NCI-H128 (cell line): ENCODE data around the gene ALB.

Source experiments
- DNase-seq: peaks from one replicate; lab custom pipeline; 2025; ENCODE audit not compliant: unreplicated experiment; lab: John Stamatoyannopoulos, UW

Gene ALB

DNA sequence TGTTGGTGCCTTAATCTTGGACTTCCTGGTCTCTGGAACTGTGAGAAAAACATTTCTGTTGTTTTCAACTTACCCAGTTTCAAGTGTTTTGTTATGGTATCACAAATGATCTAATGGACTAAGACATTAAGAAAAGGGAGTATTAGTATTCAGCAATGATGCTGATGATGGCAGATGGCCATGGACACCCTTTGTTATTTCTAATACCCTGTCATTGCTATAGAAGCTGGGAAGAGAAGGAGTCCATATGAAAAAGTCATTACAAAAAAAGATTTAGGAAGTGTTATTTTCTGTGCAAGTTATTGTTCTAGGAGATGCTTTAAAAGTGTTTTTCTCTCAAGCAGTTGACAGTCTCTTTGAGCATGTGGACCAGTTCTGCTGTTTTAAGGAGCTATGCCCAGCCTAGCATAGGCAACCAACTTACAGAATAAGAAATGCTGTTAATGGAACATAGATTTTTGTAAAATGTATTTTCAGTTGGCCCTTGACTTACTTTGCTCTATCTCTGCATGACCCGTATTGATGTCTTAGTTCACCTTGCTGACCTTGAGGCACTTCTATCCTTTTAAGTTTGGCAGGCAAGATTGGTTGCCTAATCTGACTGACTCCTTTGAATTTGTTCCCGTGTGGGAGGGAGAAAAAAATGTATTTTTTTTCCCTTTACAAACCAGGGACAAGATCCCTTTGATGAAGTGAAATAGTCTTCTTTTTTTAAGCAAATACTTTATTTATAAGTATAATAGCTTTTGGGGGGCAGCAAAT, 25.9 kb downstream of the ALB start:
- no peak for DNase-seq

DNA sequence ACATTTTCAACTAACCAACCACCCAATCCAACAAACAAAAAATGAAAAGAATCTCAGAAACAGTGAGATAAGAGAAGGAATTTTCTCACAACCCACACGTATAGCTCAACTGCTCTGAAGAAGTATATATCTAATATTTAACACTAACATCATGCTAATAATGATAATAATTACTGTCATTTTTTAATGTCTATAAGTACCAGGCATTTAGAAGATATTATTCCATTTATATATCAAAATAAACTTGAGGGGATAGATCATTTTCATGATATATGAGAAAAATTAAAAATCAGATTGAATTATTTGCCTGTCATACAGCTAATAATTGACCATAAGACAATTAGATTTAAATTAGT, 27.7 kb downstream of the ALB start:
- DNase-seq = no peak

DNA sequence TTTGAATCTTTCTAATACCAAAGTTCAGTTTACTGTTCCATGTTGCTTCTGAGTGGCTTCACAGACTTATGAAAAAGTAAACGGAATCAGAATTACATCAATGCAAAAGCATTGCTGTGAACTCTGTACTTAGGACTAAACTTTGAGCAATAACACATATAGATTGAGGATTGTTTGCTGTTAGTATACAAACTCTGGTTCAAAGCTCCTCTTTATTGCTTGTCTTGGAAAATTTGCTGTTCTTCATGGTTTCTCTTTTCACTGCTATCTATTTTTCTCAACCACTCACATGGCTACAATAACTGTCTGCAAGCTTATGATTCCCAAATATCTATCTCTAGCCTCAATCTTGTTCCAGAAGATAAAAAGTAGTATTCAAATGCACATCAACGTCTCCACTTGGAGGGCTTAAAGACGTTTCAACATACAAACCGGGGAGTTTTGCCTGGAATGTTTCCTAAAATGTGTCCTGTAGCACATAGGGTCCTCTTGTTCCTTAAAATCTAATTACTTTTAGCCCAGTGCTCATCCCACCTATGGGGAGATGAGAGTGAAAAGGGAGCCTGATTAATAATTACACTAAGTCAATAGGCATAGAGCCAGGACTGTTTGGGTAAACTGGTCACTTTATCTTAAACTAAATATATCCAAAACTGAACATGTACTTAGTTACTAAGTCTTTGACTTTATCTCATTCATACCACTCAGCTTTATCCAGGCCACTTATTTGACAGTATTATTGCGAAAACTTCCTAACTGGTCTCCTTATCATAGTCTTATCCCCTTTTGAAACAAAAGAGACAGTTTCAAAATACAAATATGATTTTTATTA, 28.3 kb downstream of the ALB start:
- no peak for DNase-seq

DNA sequence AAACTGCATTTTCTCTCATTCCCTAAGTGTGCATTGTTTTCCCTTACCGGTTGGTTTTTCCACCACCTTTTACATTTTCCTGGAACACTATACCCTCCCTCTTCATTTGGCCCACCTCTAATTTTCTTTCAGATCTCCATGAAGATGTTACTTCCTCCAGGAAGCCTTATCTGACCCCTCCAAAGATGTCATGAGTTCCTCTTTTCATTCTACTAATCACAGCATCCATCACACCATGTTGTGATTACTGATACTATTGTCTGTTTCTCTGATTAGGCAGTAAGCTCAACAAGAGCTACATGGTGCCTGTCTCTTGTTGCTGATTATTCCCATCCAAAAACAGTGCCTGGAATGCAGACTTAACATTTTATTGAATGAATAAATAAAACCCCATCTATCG, 29.1 kb downstream of the ALB start:
- no peak for DNase-seq

DNA sequence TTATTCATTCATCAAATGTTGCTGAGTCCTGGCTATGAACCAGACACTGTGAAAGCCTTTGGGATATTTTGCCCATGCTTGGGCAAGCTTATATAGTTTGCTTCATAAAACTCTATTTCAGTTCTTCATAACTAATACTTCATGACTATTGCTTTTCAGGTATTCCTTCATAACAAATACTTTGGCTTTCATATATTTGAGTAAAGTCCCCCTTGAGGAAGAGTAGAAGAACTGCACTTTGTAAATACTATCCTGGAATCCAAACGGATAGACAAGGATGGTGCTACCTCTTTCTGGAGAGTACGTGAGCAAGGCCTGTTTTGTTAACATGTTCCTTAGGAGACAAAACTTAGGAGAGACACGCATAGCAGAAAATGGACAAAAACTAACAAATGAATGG, 30.2 kb downstream of the ALB start:
- DNase-seq = no peak

DNA sequence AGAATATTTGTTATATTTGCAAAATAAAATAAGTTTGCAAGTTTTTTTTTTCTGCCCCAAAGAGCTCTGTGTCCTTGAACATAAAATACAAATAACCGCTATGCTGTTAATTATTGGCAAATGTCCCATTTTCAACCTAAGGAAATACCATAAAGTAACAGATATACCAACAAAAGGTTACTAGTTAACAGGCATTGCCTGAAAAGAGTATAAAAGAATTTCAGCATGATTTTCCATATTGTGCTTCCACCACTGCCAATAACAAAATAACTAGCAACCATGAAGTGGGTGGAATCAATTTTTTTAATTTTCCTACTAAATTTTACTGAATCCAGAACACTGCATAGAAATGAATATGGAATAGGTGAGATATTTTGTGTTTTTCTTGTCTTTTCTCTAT, 31.9 kb downstream of the ALB start, which contains the start of gene AFP:
Gene AFP, plus strand, starts transcription at position 238 of the 400 bp plus-strand sequence. Its CDS starts 42 bp downstream, at position 280.
- no peak for DNase-seq

DNA sequence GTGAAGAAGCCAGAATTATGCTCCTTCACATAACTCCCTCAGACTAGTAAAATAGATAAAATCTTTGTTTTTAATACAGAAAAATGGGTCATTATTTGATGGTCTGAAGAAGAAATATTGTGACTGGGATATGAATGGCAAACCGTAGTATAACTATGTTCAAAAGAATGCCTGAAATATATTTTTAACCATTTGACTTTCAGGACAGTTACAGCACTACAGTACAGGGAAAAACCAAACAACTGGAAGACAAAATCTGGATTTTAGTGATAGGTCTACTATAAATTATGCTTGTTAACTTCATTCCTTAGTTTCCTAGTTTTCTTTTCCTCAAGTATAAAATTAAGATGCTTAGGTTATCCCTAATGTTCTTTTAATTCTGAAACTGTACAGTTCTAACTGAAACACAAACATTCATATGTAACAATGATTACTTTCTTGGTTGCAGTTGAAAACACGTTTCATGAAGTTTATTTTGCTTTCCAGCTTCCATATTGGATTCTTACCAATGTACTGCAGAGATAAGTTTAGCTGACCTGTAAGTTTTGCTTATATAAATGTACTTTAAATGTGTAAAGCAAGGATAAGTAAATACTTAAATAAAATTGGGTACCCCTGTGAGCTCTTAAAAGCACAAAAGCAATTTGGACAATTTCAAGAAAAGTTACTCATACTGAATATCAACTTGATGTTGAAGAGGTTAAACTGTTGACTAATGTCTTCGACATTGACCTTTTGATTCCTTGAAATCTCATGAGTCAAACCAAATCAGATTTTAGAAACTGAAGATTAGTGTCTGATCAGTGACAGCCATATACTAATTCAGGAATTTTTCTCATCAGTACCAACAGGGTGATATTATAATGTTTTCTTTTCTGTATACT, 32.8 kb downstream of the ALB start:
- DNase-seq = no peak

DNA sequence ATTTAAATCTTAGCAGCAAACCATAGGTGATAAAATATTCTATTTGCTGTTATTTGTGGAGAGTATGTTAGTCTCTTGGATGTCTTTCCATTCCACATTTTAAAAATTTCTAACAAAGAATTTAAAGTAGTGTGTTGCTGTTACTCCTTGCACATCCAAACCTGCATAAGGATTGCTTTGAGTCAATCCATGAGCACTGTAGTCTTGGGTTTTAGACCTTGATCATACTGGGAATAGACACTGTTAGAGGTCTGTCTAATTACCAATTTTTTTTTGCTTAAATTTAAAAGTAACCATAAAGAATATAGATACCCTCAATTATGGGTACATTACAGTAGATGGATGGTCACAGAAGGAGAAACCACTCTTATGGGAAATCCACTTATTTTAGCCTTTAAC, 33.5 kb downstream of the ALB start:
- no peak for DNase-seq

DNA sequence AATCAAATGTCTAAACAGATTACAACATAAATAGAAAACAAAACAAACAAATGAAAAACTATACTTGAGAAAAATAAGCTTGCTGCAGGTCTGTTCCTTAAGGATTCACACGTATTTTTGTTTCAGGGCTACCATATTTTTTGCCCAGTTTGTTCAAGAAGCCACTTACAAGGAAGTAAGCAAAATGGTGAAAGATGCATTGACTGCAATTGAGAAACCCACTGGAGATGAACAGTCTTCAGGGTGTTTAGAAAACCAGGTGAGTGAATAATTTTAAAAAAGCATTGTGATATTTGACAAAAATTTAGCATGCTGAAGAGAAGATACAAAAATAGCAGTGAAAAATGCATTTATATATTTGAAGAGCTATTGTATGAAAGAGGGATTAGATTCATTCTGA, 34.0 kb downstream of the ALB start:
- no peak for DNase-seq

DNA sequence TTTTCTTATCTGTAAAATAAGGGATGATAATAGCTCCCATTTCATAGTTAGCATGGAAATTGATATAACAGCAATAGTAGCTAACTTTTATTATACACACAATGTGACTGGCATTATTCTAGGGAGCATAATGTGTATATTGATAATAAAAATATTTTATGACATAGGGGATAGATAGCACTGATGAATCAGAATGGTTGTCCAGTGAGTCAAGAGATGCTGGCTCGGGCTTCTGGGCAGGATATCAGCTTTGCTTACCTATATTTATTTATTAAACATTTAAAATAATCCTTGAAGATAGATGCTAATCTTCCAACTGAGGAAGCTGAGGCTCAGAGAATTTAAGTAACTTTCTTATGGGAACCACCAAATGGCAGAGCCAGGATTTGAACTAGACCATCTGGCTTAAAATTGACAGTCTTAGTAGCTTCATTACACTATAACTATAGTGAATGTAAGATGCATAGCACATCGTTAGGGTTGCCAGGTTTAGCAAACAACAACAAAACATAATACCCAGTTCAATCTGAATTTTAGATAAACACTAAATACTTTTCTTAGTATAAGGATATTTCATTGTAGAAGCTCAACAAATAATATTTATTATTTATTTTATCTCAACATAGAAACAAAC, 34.6 kb downstream of the ALB start:
- DNase-seq = no peak

DNA sequence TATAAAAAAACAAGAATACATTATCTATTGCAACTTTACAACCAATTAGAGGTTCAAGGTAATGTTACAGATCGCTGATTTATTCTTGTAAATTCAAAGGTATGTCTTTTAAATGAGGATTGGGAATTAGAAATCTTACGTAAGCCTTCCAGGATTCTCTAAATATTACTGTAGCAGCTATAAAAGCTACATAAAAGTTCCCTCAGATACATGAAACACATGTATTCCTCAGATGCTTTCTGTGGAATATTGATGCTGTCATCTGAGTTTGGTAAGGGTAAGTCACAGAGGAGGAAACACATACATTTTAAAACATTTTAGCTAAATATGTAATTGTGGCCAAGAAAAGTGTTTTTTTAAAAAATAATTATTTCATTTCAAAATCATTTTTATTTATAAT, 35.4 kb downstream of the ALB start:
- DNase-seq = no peak

DNA sequence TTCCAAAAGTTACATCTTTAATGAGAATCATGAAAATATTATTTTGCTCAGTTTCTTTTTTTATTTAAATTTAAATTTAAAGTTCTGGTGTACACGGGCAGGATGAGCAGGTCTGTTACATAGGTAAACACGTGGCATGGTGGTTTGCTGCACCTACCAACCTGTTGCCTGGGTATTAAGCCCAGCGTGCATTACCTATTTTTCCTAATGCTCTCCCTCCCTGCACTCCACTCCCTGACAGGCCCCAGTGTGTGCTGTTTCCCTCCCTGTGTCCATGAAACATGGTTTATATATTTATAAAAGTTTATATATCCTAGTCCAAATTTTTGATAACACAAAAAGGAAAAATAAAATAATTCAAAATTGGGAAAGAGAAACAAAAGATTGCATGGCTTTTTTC, 35.9 kb downstream of the ALB start:
- no peak for DNase-seq

DNA sequence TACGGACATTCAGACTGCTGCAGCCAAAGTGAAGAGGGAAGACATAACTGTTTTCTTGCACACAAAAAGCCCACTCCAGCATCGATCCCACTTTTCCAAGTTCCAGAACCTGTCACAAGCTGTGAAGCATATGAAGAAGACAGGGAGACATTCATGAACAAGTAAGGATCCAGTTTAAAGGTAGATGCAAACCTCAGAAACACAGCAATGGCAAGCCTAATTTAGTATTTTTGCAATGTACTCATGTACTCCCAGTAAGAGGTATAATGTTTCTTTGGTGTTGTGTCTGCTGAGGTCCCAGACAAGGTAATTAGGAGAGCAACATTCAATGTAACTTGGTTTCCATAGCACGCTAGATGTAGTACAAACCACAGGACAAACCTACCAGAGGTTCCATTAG, 36.6 kb downstream of the ALB start:
- no peak for DNase-seq

DNA sequence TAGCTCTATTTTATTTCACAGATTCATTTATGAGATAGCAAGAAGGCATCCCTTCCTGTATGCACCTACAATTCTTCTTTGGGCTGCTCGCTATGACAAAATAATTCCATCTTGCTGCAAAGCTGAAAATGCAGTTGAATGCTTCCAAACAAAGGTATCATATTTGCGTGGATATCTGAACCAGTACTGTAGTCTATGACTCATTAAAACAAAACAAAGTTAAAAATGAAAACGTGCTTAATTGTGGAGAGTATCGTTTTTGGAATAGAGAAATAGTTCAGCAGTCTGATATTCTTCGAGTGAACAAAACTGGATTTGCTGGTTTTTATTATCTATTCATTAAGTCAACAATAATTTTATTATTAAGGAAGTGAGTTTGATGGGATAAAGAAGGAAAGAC, 38.2 kb downstream of the ALB start:
- DNase-seq = no peak

DNA sequence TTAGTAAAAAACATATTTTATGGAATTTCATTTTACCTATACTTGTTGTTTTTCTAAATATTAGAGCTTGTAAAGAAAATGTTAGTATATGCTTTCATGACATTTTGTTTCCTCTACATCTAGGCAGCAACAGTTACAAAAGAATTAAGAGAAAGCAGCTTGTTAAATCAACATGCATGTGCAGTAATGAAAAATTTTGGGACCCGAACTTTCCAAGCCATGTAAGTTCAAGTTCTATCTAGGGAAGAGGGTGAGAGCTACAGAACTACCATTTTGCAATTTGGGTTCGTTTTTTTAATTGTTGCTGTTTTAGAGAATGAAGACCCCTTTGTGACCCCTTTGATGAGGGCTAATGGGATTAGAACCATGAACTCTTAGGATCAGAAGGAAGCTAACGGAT, 39.1 kb downstream of the ALB start:
- no peak for DNase-seq

DNA sequence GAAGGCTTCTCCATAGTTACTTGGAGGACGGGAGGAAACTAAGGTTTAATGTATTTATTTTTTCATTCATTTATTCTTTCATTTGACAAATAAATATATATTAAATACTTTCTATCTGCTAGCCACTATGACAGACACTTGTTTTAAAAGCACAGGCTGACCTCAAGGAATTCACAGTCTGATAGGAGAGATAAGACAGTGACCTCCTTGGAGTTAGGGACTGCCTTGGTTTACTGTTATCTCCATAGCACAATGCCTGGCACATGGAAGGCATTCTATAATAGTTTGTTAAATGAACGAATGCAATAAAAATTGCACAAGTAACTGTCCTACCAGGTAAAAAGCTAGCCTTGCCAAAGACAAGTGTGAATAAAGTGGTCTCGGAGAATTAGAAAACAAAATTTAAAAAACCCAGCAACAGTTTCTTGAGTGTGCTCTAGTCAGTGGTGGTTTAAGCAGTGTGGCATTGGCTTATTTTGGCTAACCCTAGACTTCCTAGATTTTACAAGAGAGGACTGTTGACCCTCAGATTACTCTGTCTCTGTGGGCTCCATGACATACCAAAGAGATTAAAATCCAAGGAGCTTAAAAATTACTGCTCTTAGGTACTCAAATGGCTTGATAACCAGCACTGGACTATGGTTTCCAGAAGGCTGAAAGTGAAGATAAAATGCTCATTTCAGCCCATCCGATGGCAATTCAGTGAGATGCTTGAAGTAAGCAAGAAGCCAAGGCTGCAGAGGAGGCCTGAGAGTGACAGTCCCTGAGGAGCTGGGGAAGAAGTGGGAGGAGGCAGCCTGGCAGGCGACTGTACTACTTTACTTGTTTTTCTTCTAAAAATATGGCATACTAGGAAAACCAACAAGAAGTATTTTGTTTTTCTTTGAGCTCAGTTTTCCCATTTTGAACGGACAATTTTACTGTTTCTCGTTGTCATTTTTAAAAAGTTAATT, 41.6 kb downstream of the ALB start:
- DNase-seq = no peak

DNA sequence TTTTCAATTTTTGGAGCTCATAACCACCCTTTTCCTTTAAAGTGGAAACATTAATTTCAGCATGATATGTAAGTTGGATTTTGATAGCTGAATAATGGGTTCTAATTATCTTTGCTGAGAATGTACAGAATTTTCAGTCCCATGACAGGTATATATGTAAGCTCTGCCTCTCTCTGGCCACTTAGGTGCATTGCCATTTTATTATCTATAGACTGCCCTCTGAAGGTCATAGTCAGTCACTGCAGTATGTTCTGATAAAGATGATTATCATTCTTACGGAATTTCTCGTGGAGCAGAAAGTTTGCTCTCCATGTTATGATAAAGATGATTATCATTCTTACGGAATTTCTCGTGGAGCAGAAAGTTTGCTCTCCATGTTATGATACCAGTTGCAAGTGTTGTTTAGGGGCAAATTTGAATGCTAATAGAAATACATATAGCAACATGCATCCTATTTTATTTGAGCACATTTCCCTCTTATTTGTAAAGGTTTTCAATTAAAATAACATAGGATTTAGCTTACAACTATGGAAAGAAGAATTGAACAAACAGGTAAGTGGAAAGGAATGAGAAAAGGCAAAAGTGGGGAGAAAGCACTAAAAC, 42.4 kb downstream of the ALB start:
- no peak for DNase-seq

DNA sequence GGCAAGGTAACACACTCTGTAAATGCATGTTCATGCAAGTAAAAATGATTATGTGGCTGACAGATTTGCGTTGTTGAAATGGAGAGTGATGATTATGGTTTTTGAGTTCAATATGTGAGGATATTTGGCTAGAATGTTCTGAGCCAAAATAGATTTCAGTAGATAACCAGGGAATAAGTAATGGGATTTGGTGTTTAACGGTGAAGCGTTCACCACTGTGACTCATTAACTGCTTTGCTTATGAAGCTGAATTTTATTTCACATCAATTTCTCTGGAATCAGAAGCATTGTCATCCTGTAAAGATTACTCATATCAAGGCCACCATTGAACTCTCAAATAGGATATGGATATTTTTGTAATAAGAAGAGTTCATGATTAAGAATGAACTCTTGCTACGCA, 43.6 kb downstream of the ALB start:
- no peak for DNase-seq

DNA sequence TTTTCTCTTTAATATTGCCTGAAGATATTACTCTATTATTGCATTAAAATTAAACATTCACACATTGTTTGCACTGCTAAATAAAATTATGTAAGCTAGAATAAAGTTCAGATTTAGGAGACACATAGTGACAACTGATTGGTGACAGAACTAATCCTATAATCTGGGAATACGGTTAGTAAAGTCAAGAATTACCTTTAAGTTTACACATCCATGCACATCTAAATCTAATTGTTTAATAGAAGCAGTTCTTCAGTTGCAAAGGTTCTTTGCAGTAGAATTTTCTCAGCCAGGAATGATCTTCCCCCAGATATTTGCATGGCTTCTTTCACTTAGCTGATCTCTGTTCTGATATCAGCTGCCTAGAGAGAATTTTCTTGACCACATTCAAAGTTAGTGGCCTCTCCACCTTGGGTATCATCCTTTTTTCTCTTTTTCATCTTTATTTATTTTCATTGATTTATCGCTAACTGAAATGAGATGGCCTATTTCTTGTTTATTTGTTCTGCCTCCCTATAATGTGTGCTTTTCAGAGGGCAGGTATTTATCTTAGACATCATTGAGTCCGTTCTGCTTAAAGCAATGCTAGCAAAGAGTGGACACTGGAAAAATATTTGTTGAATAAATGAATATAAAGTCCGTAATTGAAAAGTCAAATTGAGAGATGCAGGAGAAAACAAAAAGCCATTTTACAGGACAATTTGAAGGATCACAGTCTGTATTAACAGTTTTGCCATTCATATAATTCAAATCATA, 44.5 kb downstream of the ALB start:
- no peak for DNase-seq
